H1 (cell line): ENCODE results near the gene C6orf52.

Experiments used
- BRCA1 ChIP-seq: IDR thresholded peaks from 2 replicates; pipeline ENCODE4 v1.6.1; 2012; ENCODE audit warnings: low read depth, low read length, improper control_type of control experiment
- CHD1 ChIP-seq: IDR thresholded peaks from 2 replicates; pipeline ENCODE4 v1.6.1; 2012; ENCODE audit warnings: low read depth, low read length, improper control_type of control experiment
- CTCF ChIP-seq, 3 experiments: IDR thresholded peaks; 1 replicate in 2 of 3; 2 replicates in 1 of 3; pipeline versions ENCODE4 v1.5.1 to v1.6.1; 2011; ENCODE audit warnings: low read length in 3 of 3, mild to moderate bottlenecking in 3 of 3, inconsistent platforms in 2 of 3, low read depth in 1 of 3, moderate library complexity in 1 of 3; ENCODE audit not compliant: insufficient read depth in 1 of 3; ENCODE audit errors: control extremely low read depth in 1 of 3
- EGR1 ChIP-seq: IDR thresholded peaks from 2 replicates; pipeline ENCODE4 v1.6.1; 2011; ENCODE audit warnings: low read depth, low read length, borderline replicate concordance
- EZH2 ChIP-seq: fragments of 200-600 bp; sonication (generic); IDR thresholded peaks from 2 replicates; pipeline ENCODE4 v1.7.1; 2012; ENCODE audit warnings: low read depth, mild to moderate bottlenecking, moderate library complexity, low read length, inconsistent platforms; ENCODE audit not compliant: severe bottlenecking
- MAFK ChIP-seq: IDR thresholded peaks from 2 replicates; pipeline ENCODE4 v1.6.1; 2012; ENCODE audit warnings: low read depth, mild to moderate bottlenecking, improper control_type of control experiment, low read length
- PHF8 ChIP-seq: fragments of 200-600 bp; sonication (generic); conservative IDR thresholded peaks from 2 replicates; pipeline ENCODE4 v1.7.1; 2012; ENCODE audit warnings: low read depth, mild to moderate bottlenecking, inconsistent platforms, low read length, moderate library complexity
- SIRT6 ChIP-seq: IDR thresholded peaks from one replicate; pipeline ENCODE4 v1.7.1; 2012; ENCODE audit warnings: low read length, inconsistent platforms
- SIX5 ChIP-seq: IDR thresholded peaks from 2 replicates; pipeline ENCODE4 v1.6.1; 2011; ENCODE audit warnings: mild to moderate bottlenecking, low read depth, low read length
- SP1 ChIP-seq: IDR thresholded peaks from 2 replicates; pipeline ENCODE4 v1.6.1; 2011; ENCODE audit warnings: low read depth, low read length
- SP2 ChIP-seq: IDR thresholded peaks from 2 replicates; pipeline ENCODE4 v1.6.1; 2012; ENCODE audit warnings: mild to moderate bottlenecking, low read length, inconsistent platforms
- SUZ12 ChIP-seq: fragments of 200-600 bp; sonication (generic); IDR thresholded peaks from 2 replicates; pipeline ENCODE4 v1.6.1; 2012; ENCODE audit warnings: mild to moderate bottlenecking, inconsistent platforms, low read length, moderate library complexity, mixed read lengths
- USF2 ChIP-seq: IDR thresholded peaks from 2 replicates; pipeline ENCODE4 v1.6.1; 2011; ENCODE audit warnings: low read length, improper control_type of control experiment

- no peak for TF ChIP-seq EGR1
- no peak for TF ChIP-seq MAFK
- TF ChIP-seq CHD1: no peak
- TF ChIP-seq SP2: no peak
- TF ChIP-seq SUZ12: no peak
- no peak for TF ChIP-seq SIX5
- TF ChIP-seq BRCA1: no peak
- TF ChIP-seq CTCF (IDR thresholded peaks at IDR 0.05; ENCODE audit: control extremely low read depth in 1 of 3, insufficient read depth in 1 of 3, low read depth in 1 of 3, low read length in 3 of 3): no peak
- TF ChIP-seq SIRT6: no peak
- no peak for TF ChIP-seq EZH2
- TF ChIP-seq SP1: no peak
- TF ChIP-seq USF2: no peak
- TF ChIP-seq PHF8: no peak
Observed at GRCh38 chr6:10692965-10693538, 1.4 kb downstream of the C6orf52 start.
